RWPE2 (cell line): Measurements from ENCODE around the gene GAS7.

Experiments
- ATAC-seq: fragments of 200-7000 bp; cut with Tn5 transposase; 3 replicates; pipeline ENCODE4 v1.9.1; 2021; ENCODE audit warnings: low read depth
- DNase-seq: peaks from one replicate; pipeline ENCODE4 v3.0.0-alpha.2; 2020; ENCODE audit warnings: low spot score
- H3K27ac ChIP-seq: fragments of 450-650 bp; 2 replicates; pipeline ENCODE4 v1.5.1; 2017; ENCODE audit warnings: mild to moderate bottlenecking; ENCODE audit not compliant: poor library complexity, severe bottlenecking
- H3K27me3 ChIP-seq: fragments of 250-450 bp; sonication (Bioruptor Pico); 2 replicates; pipeline ENCODE4 v1.5.1; 2021; ENCODE audit warnings: mild to moderate bottlenecking, moderate library complexity; ENCODE audit not compliant: insufficient read depth, poor library complexity, severe bottlenecking
- H3K36me3 ChIP-seq: fragments of 250-450 bp; sonication (Bioruptor Pico); 2 replicates; pipeline ENCODE4 v1.5.1; 2020; ENCODE audit warnings: low read depth, mild to moderate bottlenecking, moderate library complexity
- H3K4me1 ChIP-seq: fragments of 250-450 bp; sonication (Bioruptor Pico); 2 replicates; pipeline ENCODE4 v1.5.1; 2021; ENCODE audit warnings: mild to moderate bottlenecking, moderate library complexity; ENCODE audit not compliant: insufficient read depth, poor library complexity, severe bottlenecking
- H3K4me3 ChIP-seq: fragments of 250-450 bp; sonication (Bioruptor Pico); 2 replicates; pipeline ENCODE4 v1.5.1; 2021; ENCODE audit warnings: mild to moderate bottlenecking, moderate library complexity; ENCODE audit not compliant: severe bottlenecking
- H3K9me3 ChIP-seq: fragments of 250-450 bp; sonication (Bioruptor Pico); 2 replicates; pipeline ENCODE4 v1.5.1; 2021; ENCODE audit warnings: mild to moderate bottlenecking, moderate library complexity; ENCODE audit not compliant: severe bottlenecking
- TF ChIP-seq, protein P1 (sequence below): fragments of 450-650 bp; IDR thresholded peaks from one replicate; pipeline ENCODE4 v1.5.1; 2017; ENCODE audit warnings: mild to moderate bottlenecking, moderate library complexity; ENCODE audit not compliant: poor library complexity, severe bottlenecking

Gene GAS7

GRCh38 chr17:10149573-10150399, 48.6 kb downstream of the GAS7 start:
- no peaks in the 10 kb centered on the region for H3K36me3 ChIP-seq
- no peaks in the 10 kb centered on the region for H3K27me3 ChIP-seq
- TF ChIP-seq, protein P1, sequence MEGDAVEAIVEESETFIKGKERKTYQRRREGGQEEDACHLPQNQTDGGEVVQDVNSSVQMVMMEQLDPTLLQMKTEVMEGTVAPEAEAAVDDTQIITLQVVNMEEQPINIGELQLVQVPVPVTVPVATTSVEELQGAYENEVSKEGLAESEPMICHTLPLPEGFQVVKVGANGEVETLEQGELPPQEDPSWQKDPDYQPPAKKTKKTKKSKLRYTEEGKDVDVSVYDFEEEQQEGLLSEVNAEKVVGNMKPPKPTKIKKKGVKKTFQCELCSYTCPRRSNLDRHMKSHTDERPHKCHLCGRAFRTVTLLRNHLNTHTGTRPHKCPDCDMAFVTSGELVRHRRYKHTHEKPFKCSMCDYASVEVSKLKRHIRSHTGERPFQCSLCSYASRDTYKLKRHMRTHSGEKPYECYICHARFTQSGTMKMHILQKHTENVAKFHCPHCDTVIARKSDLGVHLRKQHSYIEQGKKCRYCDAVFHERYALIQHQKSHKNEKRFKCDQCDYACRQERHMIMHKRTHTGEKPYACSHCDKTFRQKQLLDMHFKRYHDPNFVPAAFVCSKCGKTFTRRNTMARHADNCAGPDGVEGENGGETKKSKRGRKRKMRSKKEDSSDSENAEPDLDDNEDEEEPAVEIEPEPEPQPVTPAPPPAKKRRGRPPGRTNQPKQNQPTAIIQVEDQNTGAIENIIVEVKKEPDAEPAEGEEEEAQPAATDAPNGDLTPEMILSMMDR, result no peak
- DNase-seq, result no peak
- H3K4me1 ChIP-seq, result peaks cover 7% of the 10 kb centered on the region
- H3K4me3 ChIP-seq, result no peak overlapping the region
- peak; percentile 67 for ATAC-seq
- H3K9me3 ChIP-seq, result no peaks in the 10 kb centered on the region
- H3K27ac ChIP-seq, result peak overlapping the region; percentile 3

GRCh38 chr17:10147761-10148415, 50.5 kb downstream of the GAS7 start:
- TF ChIP-seq, protein P1, result no peak
- ATAC-seq, result no peak
- no peak for DNase-seq
- Histone ChIP-seq H3K36me3 (no peaks in the 10 kb centered on the region), H3K9me3 (no peaks in the 10 kb centered on the region), H3K4me1 (peaks cover 7% of the 10 kb centered on the region), H3K4me3 (no peak overlapping the region), H3K27me3 (no peaks in the 10 kb centered on the region), H3K27ac (no peak overlapping the region)

DNA sequence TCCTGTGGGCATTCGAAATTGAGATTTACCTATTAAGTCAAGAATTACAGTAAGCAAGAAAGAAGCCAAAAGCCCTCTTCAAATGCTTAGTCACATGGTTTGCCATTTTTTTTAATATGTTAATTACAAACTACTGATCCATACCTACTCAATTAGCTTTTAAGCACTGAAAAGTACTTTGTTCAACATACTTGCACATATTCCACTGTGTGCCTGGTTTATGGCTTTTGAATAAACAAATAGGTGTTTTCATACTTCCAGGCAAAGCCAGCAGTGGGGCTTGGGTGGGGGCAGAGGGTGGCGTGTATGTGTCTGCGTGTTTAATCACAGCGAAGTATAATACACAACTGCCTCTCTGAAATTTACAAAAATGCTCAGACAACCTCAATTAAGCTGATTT, 51.4 kb downstream of the GAS7 start:
- Histone ChIP-seq H3K36me3 (no peaks in the 10 kb centered on the region), H3K27me3 (no peaks in the 10 kb centered on the region), H3K27ac (no peak overlapping the region), H3K9me3 (no peaks in the 10 kb centered on the region), H3K4me1 (peaks cover 7% of the 10 kb centered on the region), H3K4me3 (no peak overlapping the region)
- no peak for ATAC-seq
- DNase-seq, result no peak
- TF ChIP-seq, protein P1, result no peak

DNA sequence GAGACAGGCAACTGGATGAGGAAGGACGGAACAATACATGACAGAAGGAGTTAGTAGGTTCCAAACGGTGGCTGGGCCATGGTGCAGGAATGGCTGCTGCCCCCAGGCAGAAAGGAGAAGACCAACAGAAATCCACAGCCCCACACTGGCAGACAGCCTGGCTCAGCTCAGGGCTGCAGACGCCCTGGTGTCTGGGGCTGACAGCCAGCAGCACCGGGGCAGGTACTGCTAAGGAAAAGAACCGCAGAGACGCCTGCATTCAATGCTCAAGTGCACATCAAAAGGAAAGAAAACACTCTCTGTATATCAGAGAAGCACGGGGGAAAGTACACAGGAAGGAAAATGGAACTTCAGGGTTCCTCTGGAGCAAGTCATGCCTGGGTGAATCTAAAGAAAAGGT, 53.4 kb downstream of the GAS7 start:
- TF ChIP-seq, protein P1, result no peak
- Histone ChIP-seq H3K36me3 (no peaks in the 10 kb centered on the region), H3K27ac (no peak overlapping the region), H3K27me3 (no peaks in the 10 kb centered on the region), H3K4me3 (no peak overlapping the region), H3K4me1 (peaks cover 7% of the 10 kb centered on the region), H3K9me3 (no peaks in the 10 kb centered on the region)
- ATAC-seq, result no peak
- DNase-seq, result no peak

- H3K27me3 ChIP-seq, result no peaks in the 10 kb centered on the region
- H3K9me3 ChIP-seq, result no peaks in the 10 kb centered on the region
- no peak for ATAC-seq
- TF ChIP-seq, protein P1, result no peak
- DNase-seq, result no peak
- no peak overlapping the region for H3K4me3 ChIP-seq
- H3K36me3 ChIP-seq, result no peaks in the 10 kb centered on the region
- H3K27ac ChIP-seq, result no peak overlapping the region
- peaks cover 3% of the 10 kb centered on the region for H3K4me1 ChIP-seq
Measured at GRCh38 chr17:10144456-10144855, 54.0 kb downstream of the GAS7 start.
